Measurements from ENCODE around the gene STX5. TPM values are rescaled to one million over a fixed set of nuclear protein-coding genes. Genes with fewer than 3 reads are reported as not detected.
A peak's percentile ranks its signal among the peaks of the same experiment; 100 is the strongest.
"Not testable (repeated sequence)": the region's sequence is repeated elsewhere in the genome, so short reads cannot be mapped to it uniquely, and the experiment has no call there.

STX5 gene
- total RNA-seq, 4 donors from 2014 or later: 27.1 to 56.1 (median 38.4) TPM

- H3K36me3 ChIP-seq: peaks cover 0 to 18% (median 0%) of the 10 kb centered on the region in 3 donors
These were observed 7.4 kb upstream of the STX5 start, which contains the start of gene WDR74 for GRCh38 chr11:62839050-62839945. Gene WDR74 (minus strand): TSS chr11:62839590. CDS start chr11:62839570, 20 bp downstream.

DNA sequence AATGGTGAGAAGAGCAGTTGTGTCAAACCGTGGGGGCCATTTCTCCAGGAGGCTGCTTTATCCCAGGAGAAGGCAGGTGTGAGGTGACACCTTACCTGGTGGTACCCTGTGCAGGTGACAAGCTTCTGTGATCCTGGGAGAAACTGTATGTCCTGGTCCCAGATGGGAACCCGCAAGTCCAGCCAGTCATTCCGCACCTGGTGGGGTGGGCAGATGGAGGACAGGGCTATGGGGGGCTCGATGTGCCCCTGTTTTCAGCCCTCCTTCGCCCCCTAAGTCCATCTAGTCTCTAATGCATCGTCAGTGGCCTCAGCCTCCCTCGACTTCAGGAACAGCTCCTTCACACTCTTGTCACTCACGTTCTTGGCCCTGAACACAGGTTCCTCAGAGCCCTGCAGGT is 3.5 kb upstream of the STX5 start:
- H3K4me1 ChIP-seq: peaks cover 0 to 37% (median 15%) of the 10 kb centered on the region in 4 donors
- H3K36me3 ChIP-seq: peaks cover 0 to 21% (median 0%) of the 10 kb centered on the region in 3 donors
- H3K27ac ChIP-seq: no peak overlapping the region
- H3K27me3 ChIP-seq: no peaks in the 10 kb centered on the region
- DNase-seq: no peak
- H3K4me3 ChIP-seq: no peak overlapping the region
- TF ChIP-seq CTCF (IDR thresholded peaks at IDR 0.05) (no peak), POLR2A (IDR thresholded peaks at IDR 0.05) (no peak)
- no peaks in the 10 kb centered on the region for H3K9me3 ChIP-seq

More at GRCh38 chr11:62839050-62839945, 7.4 kb upstream of the STX5 start, which contains the start of gene WDR74:
- Histone ChIP-seq H3K9me3 (no peaks in the 10 kb centered on the region), H3K27ac (peak within 1 kb of the TSS; percentile 97 to 99 (median 98)), H3K27me3 (no peaks in the 10 kb centered on the region), H3K4me3 (peak within 1 kb of the TSS; percentile 74 to 94 (median 84)), H3K4me1 (peaks cover 0 to 18% (median 6%) of the 10 kb centered on the region in 4 donors)
- peak; percentile 93 to 97 (median 95) for DNase-seq
- TF ChIP-seq POLR2A (IDR thresholded peaks at IDR 0.05) (peak; percentile 48 to 93), CTCF (IDR thresholded peaks at IDR 0.05) (peak in 1 of 6 experiments; percentile 8)

- H3K27me3 ChIP-seq: no peaks in the 10 kb centered on the region
- TF ChIP-seq POLR2A (IDR thresholded peaks at IDR 0.05): no peak
- TF ChIP-seq CTCF (IDR thresholded peaks at IDR 0.05): no peak
- peaks cover 0 to 30% (median 0%) of the 10 kb centered on the region in 3 donors for H3K36me3 ChIP-seq
These were observed 734 bp upstream of the STX5 start, which contains the start of gene TEX54 for GRCh38 chr11:62832336-62833234. Gene TEX54 (minus strand): TSS chr11:62832841.

DNA sequence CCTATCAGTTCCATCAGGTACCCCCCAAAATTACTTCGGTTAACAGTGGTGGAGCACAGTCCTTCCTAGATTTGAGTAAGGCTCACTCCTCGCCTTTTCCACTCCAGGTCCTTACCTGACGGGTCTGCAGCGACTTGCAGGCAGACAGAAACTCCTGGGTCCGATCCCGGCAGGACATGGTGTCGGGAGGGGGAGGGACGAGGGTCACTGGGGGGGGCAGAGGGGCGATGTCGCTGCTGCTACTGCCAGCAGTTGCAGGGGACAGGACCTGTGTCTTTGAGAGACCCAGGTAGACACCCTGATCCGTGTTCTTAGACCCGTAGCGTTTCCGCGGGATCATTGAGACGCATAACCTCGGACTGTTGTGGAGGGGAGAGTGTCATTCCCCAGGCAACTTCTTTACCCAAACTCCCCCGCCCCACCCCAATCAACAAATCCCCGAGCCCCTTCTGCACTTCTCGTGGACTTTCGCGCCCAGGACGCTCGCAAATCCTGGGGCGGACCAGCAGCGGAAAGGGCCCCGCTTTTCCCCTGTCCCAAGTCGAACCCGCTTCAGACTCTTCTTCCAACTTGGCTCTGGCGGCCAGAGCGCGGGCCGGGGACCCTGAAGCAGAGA is 839 bp downstream of the STX5 start:
- Histone ChIP-seq H3K9me3 (no peaks in the 10 kb centered on the region), H3K27me3 (no peaks in the 10 kb centered on the region), H3K36me3 (peaks cover 0 to 45% (median 0%) of the 10 kb centered on the region in 3 donors), H3K4me3 (peak overlapping the region; percentile 65 to 99 (median 86)), H3K27ac (peak overlapping the region; percentile 86 to 100 (median 98)), H3K4me1 (peaks cover 0 to 46% (median 13%) of the 10 kb centered on the region in 4 donors)
- DNase-seq: peak in 2 of 3 donors; percentile 49 to 50
- TF ChIP-seq POLR2A (IDR thresholded peaks at IDR 0.05) (no peak), CTCF (IDR thresholded peaks at IDR 0.05) (no peak)

More at GRCh38 chr11:62832336-62833234, 734 bp upstream of the STX5 start, which contains the start of gene TEX54:
- Histone ChIP-seq H3K9me3 (no peaks in the 10 kb centered on the region), H3K27ac (peak within 1 kb of the TSS; percentile 86 to 100 (median 98)), H3K4me1 (peaks cover 0 to 46% (median 13%) of the 10 kb centered on the region in 4 donors), H3K4me3 (peak within 1 kb of the TSS; percentile 65 to 99 (median 86))
- peak in 1 of 3 donors; percentile 66 for DNase-seq

DNA sequence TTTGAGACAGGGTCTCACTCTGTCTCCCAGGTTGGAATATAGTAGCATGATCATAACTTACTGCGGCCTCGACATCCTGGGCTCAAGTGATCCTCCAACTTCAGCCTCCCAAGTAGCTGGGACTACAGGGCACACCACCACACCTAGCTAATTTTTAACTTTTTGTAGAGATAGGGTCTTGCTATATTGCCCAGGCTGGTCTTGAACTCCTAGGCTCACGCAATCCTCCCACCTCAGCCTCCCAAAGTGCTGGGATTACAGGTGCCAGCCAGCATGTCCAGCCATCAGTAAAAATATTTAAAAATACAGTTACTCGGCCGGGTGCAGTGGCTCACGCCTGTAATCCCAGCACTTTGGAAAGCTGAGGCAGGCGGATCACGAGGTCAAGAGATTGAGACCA is 3.7 kb downstream of the STX5 start:
- H3K4me3 ChIP-seq, DNase-seq, H3K27me3 ChIP-seq, H3K9me3 ChIP-seq, H3K27ac ChIP-seq: not testable (repeated sequence)
- Histone ChIP-seq H3K4me1 (peaks cover 0 to 33% (median 13%) of the 10 kb centered on the region in 4 donors), H3K36me3 (peaks cover 0 to 54% (median 3%) of the 10 kb centered on the region in 3 donors)

Data from Peyer's patch (tissue), 4 donors.